COLO829 (cell line): ENCODE measurements around the gene NDUFB8.
A peak's percentile ranks its signal among the peaks of the same experiment; 100 is the strongest.

Experiments used
- DNase-seq: peaks from one replicate; pipeline ENCODE4 v3.0.0; 2012; ENCODE audit warnings: low spot score

NDUFB8 gene

GRCh38 chr10:100535715-100536353 is 6.2 kb upstream of the NDUFB8 start, which contains the start of gene HIF1AN:
HIF1AN (plus strand) TSS chr10:100535943; CDS start chr10:100535959, 16 bp downstream.
- peak; percentile 92 for DNase-seq

- no peak for DNase-seq
These were observed 5.7 kb upstream of the NDUFB8 start for GRCh38 chr10:100535338-100535714.

DNA sequence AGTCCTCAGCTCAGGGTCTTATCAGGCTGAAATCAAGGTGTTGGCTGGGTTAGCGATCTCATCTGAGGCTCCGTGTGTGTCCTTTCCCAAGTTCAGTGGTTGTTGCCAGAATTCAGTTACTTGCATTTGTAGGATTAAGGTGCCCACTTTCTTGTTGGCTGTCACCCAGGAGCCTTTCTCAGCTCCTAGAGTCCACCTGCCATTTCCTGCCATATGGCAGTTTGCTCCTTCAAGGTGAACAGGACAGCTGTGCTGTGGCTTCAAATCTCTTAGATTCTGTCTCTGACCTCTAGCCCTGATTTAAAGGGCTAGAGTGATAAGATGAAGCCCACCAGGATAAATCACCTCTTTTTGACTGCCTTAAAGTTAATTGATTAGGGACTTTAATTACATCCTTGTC is 5.1 kb upstream of the NDUFB8 start:
- no peak for DNase-seq

DNA sequence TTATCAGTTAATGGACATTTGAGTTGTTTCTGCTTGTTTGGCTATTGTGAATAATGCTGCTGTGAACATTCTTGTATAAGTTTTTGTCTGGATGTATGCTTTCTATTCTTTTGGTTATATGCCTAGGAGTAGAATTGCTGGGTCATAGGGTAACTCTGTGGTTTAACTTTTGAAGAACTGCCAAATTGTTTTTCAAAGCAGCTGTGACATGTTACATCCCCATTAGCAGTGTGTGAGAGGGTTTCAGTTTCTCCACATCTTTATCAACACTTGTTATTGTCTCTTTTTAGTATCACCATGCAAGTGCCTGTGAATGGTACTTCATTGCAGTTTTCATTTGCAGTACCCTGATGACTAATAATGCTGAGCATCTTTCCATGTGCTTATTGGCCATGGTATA is 2.1 kb upstream of the NDUFB8 start:
- DNase-seq, result no peak

DNA sequence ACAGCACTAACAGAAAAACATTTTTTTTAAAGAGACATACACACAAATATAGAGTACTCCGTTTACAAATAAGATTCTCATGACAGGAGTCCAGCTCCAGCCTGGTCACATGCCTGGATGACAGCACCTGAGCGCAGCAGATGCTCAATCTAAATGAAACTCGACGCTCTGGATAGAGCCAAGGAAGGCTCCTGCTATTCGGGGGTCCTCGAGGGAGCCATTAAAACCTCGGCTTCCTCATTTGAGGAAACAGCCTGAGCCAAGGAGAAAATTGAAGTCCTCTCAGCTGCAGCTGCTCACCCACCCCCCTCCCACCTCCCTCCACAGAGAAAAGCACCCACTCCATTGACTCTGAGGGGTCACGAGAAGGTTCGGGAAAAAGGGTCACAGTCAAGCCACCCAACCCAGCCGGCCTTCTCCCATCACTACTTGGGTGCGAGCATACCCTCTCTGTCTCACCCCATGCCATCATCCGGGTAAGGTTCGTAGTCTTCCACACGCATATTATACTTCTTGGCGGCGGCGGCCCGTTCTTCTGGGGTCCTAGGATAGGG is 673 bp downstream of the NDUFB8 start:
- DNase-seq, result no peak

GRCh38 chr10:100528123-100528886 is 1.4 kb downstream of the NDUFB8 start:
- peak; percentile 31 for DNase-seq

- DNase-seq, result no peak
These were observed 5.0 kb downstream of the NDUFB8 start for GRCh38 chr10:100524638-100525037.

GRCh38 chr10:100524206-100524605 is 5.5 kb downstream of the NDUFB8 start:
- no peak for DNase-seq

- DNase-seq, result no peak
These were observed 6.7 kb downstream of the NDUFB8 start for GRCh38 chr10:100522945-100523344.

- DNase-seq, result no peak
These were observed 7.4 kb downstream of the NDUFB8 start for GRCh38 chr10:100522107-100522801.

DNA sequence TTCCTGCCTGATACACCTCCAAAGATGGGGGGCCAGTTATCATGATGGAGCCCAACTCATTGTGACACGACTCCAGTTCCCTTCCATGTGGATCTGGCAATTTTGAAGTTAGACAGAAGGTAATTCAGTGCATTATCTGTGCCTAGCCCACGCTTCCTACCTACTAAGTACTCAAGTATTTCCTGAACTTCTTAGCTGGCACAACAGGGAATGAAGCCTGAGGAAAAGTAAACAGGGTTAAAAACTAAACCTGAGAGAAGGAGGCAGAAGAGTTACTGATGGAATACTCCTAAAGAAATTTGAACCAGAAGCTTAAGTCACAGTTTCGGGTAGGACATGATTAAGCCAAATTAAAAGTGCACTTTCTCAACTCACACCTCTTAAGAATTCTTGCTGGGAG is 8.9 kb downstream of the NDUFB8 start:
- DNase-seq, result no peak

- DNase-seq, result no peak
These were observed 10.2 kb downstream of the NDUFB8 start, which contains the start of gene SEC31B for GRCh38 chr10:100519311-100520051. SEC31B (minus strand) TSS chr10:100519861; CDS start chr10:100516952, 2,909 bp downstream.

GRCh38 chr10:100518761-100519241 is 10.9 kb downstream of the NDUFB8 start:
- peak; percentile 31 for DNase-seq

- no peak for DNase-seq
These were observed 12.8 kb downstream of the NDUFB8 start for GRCh38 chr10:100516847-100517246.

DNA sequence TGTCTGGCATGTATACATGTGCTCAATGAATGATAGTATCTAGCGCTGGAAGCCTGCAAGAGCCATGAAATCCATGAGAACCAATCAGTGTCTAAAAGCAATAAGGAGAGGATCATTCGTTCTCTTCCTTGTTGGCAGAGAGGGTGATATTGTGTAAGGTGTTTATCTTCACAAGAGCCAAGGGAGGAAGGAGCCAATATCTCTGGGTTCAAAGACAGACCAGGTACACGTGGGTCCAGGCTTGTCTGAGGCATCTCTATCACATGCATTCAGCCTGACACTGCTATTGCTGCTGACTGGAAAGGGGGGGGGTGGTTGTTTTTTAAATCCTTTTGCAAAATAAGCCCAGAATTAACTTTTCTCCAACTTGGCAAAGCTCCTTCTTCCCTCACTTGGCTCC is 14.1 kb downstream of the NDUFB8 start:
- DNase-seq, result no peak

GRCh38 chr10:100510533-100511308 is 18.9 kb downstream of the NDUFB8 start:
- DNase-seq, result no peak

DNA sequence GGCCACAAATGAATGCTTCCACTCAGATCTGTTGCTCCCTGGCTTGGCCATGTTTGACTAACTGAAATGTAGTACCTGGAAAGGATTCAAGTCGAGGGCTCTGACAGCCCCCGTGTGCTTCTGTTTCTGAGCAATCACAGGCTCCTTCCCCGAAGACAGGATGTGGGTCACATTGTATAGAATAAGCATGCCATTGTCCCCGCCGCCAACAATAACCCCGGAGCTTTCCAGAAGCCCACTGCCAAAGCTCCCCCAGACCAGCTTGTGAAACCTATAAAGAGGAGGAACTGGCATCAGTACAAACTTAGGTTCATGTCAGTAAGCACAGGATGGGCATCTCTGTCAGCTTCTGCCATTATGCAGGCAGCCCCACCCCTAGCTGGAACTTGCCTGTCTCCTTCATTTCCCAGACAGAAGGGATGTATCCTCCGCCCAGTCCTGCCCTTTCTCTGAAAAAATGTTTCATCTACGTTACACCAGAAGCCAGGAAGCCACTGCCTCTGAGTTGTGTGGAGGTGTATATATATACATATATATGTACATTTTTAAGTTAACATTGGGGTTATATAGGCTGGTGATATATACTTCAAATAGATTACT is 20.3 kb downstream of the NDUFB8 start:
- DNase-seq, result no peak

- peak; percentile 43 for DNase-seq
These were observed 20.9 kb downstream of the NDUFB8 start for GRCh38 chr10:100508691-100509150.

DNA sequence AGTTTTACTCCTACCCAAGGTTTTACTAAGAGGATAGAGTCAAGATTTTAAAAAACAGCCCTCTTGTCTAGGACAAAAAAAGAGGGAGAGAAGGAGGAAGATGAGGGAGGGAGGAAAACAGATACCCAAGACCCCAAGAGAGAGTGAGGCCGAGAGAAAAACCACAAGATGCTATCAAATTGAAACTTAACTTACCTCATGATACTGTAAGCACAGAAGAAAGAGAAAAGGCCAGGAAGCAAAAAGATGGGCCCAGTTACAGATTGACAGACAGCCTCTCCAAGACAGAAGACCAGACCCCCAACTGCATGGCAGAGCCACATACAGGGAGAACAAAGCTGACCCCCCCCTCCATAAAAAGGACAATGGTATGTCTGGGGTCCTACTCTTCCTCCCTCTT is 21.4 kb downstream of the NDUFB8 start:
- DNase-seq, result no peak

DNA sequence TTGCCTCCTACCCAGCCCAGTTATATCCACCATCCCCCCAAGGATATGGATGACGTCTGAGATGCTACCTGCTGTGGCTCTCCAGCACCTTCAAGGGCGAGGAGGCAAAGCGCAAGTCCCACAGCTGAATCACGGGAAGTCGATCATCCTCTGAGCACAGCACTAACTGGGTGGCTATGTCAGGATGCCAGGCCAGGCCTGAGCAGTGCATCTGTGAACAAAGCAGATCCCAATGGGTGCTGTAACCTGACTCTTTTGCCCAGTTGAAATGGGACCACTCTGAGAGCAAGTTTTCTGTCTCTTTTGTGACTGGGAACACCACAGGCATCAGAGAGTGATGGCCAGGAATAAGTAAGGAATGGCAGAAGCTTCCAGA is 22.3 kb downstream of the NDUFB8 start:
- no peak for DNase-seq
